Right kidney (tissue), 1 donor: Measurements from ENCODE around the gene PRLH.
"Not testable (repeated sequence)": the region's sequence is repeated elsewhere in the genome, so short reads cannot be mapped to it uniquely, and the experiment has no call there.

ENCODE experiments used
- DNase-seq: peaks from one replicate; pipeline ENCODE4 v3.0.0-alpha.2; 2016

PRLH gene

DNA sequence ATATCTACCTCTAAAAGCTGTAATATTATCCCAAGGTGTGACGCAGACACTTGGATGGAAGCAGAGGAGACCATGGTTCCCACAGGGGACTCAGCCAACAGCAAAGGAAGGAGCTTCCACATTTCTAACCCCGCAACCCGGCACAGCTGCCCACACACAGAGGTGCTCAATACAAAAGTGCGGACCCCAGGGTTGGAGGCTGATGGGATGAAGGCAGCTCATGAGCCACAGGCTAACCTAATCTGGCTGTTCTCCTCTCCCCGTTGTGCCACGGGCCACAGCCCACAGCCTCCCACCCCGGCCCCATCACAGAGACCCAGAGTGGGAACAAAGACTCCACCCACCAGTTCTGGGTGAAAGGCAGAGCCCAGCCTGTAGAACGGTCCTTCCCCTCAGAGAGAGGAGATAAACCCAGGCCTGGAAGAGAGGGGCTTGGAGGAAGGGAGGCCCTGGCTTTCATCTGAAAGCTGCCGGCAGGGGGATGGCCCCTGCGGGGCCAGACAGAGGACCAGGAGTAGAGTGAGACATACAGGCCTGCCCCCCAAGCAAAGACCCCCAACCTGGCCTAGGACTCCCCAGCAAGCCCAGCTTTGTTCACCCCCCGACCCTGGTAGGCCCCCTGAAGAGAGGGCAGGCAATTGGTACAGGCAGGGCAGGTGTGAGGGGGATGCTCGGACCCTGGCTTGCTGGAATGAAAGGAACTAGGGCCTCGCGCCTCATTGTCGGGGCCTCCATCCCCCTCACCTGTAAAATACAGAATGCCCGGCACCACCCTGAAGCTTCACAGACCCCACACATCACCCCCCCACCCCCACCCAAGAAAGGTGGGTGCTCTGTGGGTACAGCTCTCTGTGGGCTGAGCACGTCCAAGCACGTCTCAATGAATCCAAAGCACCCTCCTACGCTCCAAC is 17.3 kb downstream of the PRLH start:
- DNase-seq, result no peak

DNA sequence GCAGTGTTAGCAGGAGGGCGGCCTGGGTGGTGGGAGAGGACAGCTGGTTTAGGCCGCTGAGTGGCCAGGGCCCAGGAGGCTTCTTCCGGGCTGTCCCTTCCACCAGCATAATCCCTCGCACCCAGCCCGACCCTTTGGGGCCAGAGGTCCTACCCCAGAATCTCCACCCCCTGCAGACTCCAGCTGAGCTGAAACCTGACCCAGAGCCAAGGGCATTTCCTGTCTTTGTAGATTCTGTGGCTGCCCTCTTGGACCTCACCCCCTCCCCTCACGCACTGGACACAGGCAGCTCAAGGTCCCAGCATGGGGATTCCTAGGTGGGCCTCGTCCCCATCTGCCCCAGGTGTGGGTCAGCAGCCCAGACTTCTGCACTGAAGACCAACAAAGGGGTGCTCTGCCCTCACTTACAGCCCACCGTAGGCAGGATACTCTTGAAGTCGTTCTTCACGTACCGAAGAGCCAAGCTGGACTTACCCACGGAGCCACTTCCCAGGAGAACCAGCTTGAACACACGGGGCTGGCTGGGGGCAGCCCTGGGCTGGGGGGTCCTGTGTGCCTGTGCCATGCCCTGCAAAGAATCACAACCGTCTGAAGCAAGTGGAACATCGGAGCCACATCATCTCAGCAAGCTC is 19.3 kb downstream of the PRLH start:
- no peak for DNase-seq

DNA sequence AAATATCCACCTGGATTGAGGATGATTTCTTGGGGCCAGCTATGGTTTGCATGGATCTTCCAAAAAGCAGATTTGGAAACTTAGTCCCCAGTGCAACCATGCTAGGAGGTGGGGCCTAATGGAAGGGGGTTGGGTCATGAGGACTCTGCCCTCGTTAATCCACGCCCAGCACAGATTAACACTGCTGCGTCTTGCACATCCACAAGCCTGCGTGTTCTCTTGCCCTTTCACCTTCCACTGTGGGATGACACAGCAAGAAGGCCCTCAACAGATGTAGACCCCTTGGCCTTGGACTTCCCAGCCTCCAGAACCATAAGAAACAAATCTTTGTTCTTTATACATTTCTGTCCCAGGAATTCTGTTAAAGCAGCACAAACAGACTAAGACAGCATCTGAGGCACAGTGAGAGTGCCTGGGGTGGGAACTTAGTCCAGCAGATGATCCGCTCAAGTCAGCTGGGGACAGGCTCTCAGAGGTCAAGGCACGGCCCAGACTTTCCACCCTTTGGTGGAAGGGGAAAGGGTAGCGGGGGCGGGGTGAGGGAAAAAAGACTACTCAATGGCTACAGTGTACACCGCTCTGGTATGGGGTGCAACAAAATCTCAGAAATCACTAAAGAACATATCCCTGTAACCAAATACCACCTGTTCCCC is 21.8 kb downstream of the PRLH start:
- no peak for DNase-seq

DNA sequence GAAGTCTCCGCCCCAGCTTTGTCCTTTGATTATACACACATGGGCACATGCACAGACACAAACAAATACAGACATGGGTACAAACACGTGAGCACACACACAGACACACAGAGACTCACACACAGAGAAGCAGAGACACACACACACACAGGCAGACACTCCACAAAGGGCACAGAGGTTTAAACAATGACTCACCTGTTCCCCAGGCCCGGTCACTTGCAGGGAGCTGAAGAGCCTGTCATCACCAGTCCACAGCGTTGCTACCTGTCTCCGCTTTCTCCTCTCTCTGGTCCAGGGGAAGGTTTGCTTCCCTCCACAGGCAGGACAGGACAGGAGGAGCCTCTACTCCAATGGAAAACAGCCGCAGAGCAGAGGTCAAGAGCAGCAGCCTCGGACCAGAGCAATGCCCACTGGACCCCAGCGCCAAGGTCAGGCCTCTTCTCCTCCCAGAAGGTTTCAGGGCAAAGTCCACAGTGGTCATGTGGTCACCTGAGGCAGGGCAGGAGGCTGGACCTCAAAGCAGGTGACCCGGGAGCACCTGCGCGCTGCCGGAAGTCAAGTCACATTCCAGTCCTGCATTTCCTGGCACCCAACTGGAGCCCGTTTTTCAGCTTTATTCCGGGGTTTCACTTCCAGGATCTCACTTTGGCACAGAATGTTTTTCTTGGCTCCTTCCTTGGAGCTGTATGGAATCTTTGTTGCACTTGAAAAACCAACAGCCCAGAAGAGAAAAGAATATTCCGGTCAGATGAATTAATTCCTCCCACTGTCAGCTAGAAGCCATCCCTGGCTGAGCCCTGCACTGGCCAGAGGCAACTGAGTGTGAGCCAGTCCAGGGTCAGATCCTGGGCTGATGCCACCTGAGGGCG is 24.1 kb downstream of the PRLH start, which contains the start of gene RAB17:
RAB17 (minus strand) TSS at position 463 of the 869 bp plus-strand sequence. CDS start 4,580 bp downstream, outside the sequence.
- peak; percentile 31 for DNase-seq

DNA sequence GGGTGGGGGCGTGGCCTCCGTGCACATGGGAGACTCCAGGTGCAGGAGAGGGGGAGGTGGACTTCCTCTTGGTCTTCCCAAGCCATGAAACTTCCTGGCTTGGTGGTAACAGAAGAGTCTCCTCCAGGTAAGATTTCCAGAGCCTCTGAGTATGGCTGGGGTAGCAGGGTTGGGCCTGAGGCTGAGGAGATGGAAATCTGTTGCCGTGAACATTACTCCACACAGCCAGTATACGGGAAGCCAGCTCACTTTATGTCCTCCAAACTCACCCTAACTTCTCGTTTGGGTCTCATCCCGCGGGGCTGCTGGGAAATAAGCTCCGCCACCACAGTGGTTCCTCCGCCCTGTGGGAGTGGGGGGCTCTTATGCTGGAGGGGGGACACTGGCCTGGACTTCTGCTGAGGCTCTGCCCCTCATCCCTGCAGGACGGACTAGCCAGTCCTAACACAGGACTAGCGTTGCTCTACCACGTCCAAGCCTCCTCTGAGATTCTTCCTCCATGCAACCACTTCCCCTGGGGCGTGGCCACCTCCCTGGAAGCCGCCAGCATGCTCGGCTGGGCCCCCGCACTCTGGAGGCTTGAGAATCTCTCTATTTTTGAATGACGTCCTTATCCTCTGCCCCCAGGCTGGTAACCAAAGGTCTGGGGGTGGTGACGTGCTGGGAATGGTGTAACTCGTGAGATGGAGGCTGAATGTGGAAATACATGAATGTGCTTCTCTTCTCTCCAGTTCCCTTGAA is 24.9 kb downstream of the PRLH start:
- no peak for DNase-seq

DNA sequence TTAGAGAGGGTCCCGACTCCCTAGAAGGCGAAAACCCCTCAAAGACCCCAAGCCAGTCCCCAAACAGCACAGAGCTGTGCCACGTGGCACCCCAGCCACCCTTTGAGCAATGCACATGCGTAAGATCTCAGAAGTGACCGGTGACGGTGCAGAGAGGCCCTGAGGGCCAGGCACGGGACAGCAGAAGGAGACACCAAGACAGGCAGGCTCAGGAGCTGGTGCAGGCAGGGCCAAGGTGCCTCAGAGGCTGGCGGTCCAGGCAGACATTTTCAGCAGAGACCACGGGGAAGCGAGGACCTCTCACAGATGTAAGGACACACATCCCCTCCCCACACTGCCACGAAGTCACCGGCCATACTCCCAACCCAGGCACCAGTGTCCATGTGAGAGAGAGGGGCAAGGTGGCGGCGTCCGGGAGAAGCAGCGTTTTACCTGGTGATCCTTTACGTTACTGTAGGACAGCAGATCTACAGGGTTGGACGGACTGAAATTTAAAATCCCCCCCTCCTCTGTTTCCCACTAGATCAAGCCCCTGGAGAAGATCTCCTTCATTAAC is 26.1 kb downstream of the PRLH start:
- DNase-seq, result no peak

DNA sequence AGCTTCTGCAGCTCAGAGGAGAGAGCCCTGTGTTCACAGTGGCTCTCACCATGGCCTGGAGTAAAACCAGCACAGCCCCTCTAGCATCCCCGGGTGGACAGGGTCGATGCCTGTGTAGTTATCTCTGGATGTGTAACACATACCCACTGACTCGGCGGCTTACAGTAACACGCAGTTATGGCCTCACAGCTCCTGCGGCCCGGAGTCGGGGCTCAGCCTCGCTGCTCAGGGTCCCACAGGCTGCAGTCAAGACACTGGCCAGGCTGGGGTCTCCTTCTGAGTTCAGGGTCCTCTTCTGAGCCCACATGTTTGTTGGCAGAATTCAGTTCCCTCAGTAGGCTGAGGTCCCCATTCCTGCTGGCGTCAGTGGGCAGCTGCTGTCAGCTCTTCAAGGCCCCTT is 26.7 kb downstream of the PRLH start:
- DNase-seq, result no peak

DNA sequence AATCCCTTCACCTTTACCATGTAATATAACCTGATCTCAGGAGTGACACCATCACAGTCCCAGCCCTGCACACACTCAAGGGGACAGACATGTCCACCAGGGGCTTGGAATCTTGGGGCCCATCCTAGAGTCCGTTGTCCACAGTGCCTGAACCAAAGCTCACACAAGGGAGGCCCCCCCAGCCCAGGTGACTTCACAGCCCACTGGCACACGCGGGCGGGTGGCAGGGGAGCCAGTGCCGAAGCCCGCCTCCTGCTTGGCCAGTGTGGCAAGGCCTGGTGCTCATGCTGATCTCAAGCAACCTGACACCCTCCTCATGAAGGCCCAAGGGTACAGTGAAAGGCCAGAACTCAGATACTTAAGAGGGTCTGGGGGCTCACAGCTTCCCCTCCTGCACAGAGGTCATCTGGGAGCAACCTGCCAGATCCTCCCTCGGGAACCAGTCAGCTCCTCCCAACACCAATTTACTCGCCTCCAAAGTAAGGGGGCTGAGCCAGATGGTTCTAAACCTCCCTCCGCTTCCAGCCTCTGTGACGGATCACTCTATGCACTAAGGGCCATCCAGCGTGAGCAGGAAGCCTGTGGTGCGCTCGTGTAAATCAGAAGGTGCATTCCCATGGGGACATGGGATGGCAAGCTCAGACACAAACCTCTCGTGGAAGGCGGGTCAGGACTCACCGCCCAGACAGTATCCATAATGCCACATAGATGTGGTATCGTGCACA is 27.4 kb downstream of the PRLH start:
- no peak for DNase-seq

DNA sequence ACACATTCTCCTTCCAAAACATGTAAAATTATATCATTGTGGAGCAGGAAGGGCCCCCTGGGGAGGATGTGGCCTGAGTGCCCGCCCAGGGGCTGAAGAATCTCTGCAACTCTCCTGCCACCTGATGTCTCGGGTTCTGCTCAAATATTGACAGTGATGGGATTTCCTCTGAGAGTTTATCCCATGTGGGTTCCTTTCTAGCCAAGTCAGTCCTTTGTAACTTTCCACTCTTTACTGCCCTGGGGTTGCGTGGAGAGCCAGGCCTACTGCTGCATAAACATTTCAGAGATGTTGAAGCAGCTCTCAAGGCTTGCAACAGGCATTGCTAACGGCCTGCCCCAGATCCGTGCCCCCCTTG is 28.1 kb downstream of the PRLH start:
- no peak for DNase-seq

DNA sequence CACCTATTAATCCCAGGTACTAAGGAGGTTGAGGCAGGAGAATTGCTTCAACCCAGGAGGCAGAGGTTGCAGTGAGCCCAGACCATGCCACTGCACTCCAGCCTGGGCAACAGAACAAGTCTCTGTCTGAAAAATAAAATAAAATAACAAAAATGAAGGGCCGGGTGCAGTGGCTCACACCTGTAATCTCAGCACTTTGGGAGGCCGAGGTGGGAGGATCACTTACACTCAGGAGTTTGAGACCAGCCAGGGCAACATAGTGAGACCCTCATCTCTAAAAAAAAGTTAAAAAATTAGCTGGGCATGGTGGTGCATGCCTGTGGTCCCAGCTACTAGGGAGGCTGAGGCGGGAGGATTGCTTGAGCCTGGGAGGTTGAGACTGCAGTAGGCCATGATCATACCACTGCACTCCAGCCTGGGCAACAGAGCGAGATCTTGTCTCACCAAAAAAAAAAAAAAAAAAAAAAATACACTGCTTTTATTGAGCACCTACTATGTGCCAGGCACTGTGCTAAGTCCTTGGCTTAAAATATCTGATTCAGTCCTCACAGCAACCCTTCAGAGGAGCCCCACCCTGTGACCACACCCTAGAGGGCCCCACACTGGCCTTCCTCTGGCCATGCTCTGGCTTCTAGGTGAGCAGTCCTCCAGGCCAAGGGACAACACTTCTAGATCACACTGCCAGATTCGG is 29.6 kb downstream of the PRLH start:
- not testable (repeated sequence) for DNase-seq

DNA sequence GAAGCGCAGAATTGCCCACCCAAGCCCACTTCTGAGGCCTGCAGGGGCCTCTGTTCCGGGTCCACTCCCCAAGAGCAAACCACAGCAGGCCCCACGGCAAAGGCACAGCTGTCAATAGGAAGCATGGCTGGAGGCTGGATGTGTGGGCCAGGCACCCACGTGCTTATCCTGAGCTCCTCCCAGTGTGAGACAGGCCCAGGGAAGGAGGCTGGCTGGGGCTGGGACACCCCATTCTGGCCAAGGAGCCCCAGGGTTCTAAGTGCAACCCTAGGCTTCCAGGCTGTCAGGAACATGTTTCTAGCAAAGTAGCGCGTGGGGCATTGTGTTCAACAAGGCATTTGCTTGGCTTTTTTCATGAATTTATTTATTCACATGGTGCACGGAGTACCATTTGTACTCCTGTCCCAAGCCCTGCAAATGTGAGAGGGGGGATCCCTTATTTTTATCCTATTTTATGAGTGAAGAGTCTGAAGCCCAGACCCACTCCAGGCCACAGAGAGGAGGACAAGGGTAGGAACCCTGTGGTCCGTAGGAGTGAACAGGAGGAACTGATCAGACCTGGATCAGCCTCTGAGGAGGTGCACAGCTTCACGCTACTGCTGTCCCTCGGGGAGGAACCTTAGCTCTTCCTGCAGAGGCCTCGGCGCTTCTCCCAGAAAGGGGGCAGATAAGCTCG is 30.3 kb downstream of the PRLH start:
- no peak for DNase-seq

DNA sequence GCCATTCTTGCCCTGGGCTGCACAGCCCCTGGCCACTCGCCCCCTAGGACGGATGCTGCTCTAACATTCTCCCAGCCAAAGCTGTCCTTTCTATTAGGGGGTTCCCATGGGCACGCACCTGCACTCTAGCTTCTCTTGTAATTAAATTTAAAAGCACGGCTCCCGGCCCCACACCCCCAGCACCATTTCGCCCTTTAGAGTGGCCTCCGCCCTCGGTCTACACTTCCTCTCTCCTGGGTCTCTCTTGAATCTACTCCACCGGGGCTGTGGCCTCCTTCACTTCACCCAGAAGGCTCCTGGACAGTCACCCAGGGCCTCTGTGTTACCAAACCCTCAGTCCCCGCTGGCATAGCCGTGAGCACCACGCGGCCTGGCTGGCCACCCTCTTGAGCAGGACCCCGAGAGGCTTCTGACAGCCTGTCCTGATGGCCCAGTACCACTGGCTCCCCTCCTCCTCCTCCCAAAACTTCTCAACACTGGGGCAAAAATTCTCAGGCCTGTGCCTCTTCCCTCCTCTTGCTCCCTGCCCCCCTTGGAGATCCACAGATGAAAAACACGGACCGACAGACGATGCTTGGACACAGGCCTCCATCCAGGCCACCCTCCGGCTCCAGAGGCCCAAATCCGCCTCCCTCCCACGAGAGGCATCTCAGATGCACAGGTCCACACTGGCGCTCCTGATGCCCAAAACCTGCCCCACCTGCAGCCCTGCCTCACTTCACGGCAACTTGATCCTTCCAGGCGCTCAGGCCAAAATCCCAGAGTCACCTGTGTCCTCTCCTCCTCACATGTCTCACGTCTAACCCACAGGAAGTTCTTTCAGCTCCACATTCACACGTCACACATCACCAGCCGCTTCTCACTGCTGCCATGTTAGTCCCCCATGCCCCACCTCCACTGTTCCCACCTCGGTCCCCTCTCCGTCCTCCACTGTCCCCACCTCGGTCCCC is 31.1 kb downstream of the PRLH start:
- no peak for DNase-seq

DNA sequence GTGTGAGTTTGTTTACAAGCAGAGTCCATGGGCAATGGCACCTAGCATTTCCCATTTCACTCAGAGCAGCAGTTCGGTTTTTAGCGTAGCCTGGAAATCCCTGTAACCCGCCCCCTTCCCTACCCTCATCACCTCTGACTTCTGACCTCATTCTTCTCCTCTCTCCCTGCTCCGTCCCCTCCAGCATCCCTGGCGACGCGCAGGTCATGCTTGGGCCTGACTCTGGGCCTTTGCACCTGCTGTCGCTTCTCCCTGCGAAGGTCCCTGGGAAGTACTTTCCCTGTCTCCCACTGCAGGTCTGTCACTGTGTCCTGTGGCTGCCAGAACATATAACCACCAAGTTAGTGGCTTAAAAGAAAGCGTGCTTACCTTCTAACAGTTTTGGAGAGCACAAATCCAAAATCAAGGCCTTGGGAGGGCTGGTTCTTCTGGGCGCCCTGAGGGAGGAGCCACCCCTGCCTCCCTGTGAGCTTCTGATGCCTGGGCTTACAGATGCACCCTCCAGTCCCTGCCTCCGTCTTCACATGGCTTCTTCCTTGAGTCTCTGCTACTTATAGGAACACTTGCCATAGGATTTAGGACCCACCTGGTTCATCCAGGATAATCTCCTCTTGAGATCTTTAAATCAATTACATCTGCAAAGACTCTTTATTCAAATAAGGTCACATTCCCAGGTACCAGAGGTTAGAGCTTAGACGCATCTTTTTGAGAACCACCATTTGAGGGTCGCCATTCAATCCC is 32.3 kb downstream of the PRLH start:
- DNase-seq, result no peak

DNA sequence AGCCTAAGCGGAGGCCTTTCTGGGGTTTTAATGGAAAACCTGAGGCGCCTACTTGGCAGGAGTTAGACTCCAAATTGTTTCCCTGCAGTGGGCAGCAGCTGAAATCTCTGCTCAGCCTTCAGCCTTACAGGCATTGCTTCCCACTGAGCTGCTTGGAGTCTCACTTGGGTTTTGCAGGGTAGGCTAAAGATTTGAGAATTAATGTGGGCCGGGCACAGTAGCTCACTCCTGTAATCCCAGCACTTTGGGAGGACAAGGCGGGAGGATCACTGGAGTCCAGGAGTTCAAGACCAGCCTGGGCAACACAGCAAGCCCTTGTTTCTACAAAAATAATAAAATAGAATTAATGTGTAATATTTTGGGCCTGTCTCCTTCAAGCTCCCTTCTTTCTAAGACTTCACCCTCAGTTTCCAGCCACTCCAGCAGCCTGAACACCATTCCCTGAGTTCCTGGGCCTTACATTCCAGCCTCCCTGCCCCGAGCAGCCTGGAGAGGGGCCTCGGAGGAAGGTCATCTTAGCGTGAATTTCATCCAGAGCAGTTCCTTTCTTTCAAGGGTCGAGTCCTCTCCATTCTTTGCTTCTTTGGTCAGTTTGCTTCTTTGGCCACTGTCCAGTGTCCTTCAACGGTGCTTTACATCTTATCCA is 33.2 kb downstream of the PRLH start:
- no peak for DNase-seq

DNA sequence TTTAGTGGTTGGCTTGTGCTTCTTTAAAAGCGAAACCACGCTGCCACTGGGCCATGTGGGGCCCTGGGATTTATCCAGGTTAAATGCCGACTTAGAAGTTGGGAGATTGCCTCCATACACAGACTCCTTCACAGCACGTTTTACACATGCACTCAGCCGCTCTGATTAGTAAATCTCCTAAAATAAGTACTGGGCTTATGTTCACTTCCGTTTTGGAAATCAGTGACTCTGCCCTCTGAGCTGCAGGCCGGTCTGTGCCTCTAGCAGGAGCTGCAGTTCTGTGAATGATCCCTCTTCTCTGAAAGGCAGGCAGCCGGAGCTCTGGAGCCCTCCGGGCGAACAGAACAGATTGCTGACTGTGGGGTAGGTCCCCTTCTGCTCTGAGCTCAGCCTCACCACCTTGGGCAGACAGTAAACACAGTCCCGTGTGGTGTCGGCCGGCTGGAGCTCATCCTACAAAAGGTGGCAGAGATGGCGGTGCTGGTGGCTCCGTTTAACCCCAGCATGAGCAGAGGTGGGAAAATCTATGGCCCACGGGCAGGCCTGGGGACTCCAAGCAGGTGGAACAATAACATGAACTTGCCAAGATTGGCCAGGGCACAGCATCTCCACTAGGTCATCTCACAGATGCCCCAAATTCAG is 34.0 kb downstream of the PRLH start:
- DNase-seq, result no peak

DNA sequence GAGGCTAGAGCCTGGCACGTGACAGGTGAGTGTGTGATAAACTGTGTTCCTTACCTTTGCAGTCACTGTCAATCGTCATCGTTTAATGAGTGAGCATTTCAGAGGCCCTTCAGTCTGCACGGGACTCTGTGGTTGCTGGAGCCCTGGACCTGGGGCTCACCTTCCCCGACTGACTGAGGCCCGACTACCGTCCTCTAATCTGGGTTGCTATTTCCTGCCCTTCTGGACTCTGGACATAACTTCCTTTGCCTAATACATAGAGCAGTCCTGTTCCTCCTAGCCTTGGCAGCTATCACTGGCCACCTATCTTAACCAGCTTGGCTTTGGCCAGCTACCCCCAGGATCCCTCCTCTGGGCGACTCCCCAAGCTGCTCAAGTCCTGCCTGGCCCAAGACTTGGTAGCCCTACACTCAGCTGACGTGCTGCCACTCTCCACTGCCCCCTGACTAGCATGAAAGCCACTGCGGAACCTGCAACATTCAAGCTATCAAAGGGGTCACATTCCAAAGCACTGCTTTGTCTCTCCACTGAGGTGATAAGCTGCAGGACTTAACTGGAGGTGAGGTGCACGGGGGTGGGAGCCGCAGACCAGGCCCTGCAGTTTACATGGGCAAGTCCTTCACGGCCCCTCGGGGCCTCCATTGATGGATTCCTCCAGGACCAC is 35.2 kb downstream of the PRLH start:
- no peak for DNase-seq
